NCI-H187 (cell line): ENCODE results near the gene REN.

Experiments used
- DNase-seq, 2 experiments: peaks; one replicate each; lab custom pipeline; 2025; lab: John Stamatoyannopoulos, UW

Gene REN

DNA sequence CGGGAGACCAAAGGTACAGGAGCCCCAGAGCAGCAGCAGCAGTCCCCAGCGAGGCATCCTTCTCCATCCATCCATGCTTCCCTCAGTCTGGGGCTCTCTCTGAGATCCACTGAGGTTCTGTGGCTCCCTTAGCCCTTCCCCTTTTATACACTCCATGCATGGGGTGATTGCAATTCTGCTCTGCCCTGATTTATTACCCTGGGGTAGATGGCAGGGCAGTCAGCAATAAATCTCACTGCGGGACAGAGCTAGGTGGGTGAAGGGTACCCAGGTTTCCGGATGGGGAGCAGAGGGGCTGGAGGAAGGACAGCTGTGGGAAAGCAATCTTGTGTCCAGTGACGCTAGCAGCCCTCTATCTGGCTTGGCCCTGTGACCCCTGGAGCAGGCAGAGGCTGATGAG lies at the start of gene REN:
TSS of gene REN (minus strand) at position 119 of the 400 bp plus-strand sequence. CDS start at position 75, 44 bp downstream.
- no peak for DNase-seq

DNA sequence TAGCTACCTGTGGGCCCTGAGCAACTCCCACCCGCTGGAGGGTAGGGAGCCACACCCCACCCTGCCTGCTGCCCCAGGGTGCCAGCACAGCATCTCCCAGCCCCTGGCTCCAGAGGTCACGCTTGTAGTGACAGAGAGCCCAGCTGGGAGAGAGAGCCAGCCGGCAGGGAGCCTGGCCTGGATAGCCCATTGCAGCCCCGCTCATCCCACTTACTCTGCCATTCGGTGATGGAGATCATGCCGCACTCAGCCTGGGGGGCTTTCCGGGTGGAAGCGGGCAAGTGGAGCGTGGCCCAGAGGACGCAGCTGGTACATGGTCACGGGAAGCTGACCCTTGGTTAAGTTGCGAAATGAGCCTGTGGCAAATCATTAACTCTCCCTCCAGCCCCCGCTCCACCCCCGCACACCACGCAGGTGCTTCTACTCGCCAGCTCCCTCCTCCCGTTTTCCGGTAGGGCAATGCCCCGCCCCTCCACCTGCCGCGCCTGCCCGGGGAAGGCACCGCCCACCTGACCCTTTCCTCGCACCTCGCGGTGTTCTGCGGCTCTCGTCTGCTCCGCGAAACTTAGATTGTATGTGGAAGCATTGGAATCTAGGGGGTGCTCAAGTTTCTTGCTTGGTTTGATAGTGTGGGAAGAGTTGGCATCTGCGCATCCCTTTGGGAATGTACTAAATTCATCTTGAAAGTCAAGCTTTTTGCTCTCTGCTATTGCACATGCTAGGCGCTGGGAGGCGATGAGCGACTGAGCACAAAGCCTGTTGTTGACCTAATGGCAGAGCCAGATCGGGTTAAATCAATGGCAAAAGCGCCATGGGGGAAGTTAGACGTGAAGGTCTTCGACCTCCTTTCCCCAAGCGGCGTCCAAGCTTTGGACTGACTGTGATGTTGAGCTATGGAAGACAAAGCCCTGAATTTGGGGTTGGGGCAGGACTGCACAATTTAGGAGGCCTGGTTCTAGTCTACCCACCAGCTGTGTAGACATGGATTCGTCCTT lies 47.8 kb upstream of the REN start, which contains the start of gene GOLT1A:
TSS of gene GOLT1A (minus strand) at position 321 of the 995 bp plus-strand sequence. CDS start at position 239, 82 bp downstream.
- peak; percentile 91 to 93 for DNase-seq

DNA sequence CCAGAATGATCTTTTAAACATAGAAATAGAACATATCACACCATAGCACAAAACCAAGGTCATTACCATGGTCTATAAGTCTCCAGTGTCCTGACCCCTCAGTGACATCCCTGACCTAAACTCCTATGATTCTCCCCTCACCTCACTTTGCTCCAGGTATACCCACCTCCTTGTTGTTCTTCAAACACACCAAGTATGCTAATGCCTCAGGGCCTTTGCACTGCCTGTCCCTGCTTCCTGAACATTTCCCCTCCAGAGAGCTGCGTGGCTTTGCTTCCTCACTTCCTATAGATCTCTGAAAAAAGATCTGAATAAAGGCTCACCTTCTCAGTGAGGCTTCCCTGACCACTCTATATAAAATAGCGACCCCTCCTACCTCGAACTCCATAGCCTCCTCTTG lies 46.6 kb upstream of the REN start:
- DNase-seq, result no peak

DNA sequence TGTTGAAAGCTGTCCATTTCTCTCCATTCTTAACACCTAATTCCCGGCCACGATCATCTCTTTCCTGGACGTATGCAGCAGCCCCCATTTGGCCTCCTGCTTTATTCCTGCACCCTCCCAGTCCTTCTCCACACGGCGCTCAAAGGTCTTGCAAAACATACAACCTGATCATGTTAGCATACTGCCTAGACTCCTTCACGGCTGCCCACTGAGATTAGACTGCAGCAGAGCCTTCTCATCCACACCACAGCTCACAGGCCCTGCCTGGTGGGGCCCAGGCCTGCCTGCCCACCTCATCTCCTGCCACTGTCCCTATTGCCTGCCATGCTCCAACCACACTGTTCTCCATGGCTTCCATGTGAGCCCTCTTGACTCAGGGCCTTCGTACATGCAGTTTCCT lies 44.9 kb upstream of the REN start:
- DNase-seq, result no peak

DNA sequence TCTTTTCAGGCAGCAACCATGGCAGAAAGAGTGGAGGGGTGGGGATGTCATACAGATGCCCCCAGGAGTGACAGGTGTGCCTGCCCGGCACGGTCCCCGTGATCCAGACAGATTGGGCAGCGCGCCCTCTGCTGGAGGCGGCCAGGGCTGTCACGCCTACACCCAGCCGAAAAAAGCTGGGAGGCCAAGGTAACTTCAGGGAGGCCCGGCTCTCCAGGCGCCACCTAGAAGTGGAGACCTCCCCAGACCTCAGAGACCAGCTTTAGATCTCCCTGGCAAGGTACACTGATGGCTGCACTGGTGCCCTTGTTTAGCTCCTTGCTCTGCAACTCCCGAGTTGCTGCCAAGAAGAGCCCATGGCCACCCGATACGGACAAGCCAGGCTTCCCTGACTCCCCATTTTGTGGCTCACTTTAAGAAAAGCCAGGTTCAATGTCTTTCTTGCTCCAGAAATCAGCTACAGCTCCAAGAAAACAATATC lies 41.0 kb upstream of the REN start:
- peak; percentile 42 to 55 for DNase-seq

DNA sequence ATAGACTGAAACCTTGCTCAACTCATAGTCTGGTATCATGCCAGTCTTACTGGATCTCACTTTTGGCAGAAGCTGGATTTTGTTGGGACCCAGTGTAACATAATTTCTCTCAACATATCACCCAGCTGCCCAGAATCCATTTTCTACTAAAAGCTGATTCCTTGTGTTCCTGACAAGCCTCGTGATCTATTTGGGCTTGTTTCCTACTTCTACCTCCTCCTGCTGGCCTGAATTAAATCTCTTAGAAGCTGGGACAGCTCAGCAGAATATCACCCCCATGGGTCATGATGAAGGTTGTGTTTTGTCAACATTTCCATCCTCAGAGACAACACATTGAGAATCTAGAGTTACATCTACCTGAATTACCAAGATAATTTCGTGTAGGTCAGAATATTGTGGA lies 40.0 kb upstream of the REN start:
- DNase-seq, result no peak

DNA sequence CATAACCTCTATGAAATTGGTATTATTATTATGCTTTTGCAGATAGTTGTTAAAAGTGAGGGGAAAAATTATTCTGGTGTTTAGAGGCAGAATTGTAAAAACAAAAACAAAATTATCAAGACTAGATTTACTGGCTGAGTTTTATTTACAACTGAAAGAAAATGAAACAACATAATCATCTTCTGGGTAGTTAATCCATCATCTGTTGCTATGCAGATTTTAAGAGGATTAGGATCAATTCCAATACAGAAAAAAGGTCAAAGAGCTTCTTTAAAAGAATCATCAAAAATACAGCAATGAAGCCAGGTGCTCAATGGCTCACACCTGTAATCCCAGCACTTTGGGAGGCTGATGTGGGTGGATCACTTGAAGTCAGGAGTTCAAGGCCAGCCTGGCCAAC lies 39.3 kb upstream of the REN start:
- DNase-seq, result no peak

DNA sequence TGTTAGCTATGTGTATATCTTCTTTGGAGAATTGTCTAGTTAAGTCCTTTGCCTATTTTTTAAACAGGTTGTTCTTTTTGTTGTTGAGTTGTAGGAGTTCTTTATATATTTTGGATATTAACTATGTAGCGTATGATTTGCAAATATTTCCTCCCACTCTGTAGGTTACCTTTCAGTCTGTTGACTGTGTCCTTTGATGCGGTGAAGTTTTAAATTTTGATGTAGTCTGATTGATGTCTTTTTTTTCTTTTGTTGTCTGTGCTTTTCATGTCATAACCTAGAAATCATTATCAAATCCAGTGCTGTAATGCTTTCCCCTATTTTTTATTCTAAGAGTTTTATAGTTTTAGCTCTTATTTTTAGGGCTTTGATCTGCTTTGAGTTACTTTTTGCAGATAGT lies 38.8 kb upstream of the REN start:
- DNase-seq, result no peak

DNA sequence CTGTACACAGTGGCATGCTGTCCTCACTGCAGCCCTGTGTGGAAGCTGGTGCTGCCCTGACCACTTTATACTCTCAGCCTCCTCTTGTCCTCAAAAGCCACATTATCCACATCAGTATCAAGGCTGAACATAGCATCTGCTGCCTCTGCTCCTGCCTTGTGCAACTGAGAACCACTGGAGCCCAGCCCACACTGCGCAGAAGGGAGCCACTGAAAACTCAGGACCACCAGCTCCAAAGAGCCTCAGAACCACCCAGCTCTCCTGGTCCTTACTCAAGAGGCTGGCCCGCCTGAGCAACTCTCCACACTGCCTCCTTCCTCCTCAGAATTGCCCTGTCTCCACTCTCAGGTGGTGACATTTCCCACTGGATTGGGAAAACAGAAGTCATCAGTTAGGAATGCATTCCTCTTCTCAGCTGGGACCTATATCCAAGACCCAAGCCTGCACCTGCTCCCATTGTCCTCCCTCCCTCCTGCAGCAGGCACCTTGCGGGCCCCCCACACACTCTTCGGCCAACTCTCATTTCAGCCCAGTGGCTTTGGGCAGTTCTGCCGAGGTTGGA lies 37.1 kb upstream of the REN start:
- no peak for DNase-seq

DNA sequence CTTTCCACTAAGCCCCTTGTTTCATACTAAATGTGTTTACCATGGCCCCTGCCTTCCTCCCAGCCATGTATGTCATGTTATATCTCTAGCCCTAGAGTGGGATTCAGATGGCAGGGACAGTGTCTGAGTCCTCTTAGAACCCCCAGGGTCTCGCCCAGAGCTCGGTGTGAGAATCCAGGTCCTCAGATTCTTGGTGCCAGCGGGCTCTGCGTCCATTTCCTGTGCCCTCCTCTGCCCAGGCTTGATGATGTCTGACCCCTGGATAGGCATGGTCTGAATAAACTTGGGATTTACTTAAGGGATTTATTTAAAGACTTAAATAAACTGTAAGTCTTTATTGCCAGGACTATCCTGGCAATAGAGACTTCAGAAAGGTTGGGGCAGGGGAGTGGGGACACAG lies 36.3 kb upstream of the REN start:
- no peak for DNase-seq

DNA sequence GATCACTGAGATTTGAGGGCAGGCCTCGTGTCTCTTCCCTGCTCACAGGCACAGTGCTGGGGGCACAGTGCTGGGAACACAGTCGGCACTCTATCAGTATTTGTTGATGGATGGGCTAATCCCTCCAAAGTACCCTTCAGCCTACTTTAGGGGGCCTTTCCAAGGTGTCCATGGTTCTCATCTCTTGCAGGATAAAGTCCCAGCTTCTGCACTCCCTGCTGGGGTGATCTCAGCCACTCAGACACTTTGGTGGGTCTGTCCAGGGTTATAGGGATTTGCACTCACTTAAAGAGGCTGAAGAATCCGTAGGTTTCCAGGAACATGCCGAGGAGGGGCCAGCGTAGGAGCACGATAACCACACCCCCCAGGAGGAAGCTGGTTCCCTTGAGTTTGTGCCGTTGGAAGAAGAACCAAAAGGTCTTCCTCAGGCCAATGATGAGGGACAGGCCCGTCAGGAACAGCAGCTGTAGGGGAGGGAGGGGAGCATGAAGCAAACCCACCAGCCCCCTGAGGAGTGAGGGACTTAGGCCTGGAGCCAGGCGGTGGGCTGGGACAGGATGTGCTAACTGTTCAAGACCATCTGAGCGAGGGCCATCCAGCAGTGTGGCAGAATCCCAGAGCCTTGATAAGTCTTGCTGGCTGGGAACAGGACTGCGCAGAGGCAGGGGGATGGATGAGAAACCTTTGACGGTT lies 35.4 kb upstream of the REN start:
- no peak for DNase-seq

DNA sequence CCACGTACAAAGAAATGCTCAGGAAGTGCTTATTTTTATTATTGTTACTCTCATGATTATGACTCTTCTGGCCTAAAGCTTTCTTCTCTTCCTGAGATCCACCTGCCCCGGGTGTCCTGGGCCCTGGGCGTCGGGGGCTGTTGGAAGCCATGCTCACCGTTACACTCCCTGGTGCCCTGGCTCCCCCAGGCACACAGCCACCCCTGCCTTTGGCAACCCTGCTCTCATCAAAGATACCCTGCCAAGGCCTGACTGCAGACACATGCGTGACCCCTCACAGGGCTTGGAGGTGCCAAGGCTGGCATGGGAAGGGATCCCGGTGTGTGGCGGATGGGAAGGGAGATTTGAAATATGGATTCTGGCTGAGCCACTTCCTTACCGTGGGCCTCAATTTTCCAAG lies 33.4 kb upstream of the REN start:
- DNase-seq, result no peak

DNA sequence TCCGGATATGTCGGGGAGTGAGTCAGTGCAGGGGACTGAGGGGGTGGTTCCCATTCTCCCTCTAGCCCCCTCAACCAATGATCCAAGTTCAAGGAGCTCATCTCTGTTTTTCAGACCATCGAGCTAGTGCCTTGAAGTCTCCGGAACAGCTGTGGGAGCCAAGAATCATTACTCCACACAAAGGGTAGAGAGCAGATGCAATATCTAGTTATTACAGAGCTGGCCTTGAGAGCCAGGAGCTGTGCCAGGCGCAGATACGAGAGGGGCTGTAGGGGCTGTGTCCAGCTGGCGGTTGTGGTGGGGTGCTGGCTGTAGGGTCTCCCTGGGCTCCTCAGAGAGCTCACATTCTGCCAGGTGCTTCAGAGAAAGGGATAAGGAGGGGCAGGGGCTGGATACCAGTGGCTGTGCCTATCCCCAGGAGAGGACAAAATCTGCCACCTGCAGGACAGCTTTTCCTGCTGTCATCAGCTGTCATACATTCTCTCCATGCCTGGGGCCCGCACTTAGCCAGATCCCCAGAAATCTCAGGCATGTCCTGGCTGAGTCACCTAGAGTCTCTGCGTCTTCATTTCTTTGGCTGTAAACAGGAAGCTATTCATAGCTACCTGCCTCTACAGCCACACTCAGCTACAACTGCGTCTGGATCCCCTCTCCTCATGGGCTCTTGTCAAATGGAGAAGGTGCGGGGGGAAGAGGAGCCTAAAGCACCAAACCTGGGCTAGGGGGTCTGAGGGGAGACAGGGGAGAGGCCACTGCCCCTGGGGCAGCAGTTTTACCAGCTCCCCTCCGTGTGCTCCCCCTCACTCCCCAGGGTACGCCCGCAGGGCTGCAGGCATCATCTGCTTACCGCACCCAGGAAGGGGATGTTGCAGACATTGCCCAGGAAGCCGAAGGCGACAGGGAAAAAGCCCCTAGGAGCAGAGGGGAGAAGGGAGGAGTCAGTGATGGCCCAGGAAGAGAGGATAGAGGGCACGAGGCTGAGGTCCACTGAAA lies 32.5 kb upstream of the REN start:
- no peak for DNase-seq

DNA sequence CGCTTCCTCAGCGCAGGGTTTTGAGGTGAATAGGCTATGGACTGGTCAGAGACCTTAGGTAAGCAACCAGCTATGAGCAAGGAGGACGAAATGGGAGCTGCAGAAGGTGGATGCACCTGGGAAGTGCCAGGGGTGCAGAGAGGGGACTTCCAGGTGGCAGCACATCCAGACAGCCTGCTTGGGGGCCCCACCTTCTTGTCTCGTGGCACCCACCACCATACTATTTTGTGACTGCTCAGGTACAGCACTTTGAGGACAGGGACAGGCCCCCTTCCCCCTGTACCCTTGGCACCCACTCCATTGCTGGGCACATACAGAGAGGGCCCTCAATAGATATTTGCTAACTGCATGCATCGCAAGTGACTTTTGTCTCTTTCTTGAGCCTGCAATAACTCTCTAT lies 30.9 kb upstream of the REN start:
- DNase-seq, result no peak

DNA sequence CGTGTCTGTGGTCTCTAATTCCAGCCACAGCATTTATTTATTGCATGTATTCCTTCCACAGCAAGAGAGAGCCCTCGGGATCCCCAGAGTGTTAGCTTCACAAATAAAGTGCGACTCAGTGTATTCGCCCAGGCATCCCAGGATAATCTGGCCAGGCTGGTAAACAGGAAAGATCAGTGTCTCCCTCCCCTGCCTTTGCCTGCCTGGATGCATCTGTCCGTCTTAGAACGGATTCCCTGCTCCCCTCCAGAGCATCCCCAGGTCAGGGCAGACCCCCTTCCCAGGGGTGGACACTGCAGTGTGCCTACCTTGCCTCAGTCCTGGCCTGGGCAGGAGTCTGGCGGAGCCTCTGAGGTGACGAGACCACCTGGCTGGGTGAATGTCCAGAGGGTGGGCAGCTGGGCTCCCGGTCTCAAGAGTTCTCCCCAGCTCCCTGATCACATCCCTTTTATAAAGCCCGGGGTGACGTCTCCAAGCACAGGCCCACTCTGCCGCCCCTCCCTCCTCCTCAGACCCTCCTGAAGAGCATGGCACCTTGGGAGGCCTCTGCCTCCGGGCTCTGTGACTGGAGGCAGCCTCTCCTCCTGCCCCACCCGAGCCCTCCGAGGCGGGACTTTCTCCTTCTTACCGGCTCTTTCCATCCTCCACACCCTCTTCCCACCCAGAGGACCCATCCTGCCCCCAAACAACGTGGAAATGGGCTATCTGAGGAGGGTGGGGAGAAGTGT lies 30.1 kb upstream of the REN start, which contains the start of gene KISS1:
TSS of gene KISS1 (minus strand) at position 424 of the 728 bp plus-strand sequence. CDS start 3,615 bp downstream, outside the sequence.
- no peak for DNase-seq

DNA sequence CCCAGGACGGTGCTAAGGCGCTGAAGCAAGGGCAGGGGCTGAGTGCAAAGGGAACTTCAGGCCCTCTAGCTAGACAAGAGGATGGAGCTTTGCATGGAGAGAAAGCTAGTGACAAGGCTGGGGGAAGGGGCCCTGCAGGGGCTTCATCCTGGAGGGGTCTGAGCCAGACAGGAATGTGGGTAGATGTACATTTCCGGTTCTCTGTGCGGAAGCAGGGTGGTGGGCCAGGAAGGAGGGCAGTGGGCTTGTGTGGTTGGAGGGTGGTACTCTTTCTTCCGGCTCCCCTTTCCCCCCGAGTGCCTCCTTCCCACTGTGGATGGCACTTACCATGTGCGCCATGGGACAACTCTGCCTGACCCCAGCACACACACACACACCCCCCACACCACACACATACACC lies 28.6 kb upstream of the REN start:
- no peak for DNase-seq

DNA sequence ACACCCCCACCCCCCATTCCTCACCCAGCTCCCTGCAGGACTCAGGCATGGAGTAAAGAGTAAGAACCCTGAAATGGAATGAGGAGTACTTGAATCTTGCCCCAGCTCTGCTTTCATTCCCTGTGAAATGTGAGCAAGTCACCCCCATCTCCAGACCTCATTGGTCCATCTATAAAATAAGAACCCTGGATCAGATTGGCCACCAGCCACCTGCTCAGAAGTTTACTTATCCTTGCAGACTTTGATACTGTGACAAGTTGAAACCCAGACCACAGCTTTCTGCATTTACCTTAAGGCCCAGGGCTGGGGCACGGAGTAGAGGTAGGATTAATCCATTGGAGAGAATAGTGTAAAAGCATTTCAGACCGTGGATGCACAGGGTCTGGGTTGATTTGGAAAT lies 27.9 kb upstream of the REN start:
- DNase-seq, result no peak

DNA sequence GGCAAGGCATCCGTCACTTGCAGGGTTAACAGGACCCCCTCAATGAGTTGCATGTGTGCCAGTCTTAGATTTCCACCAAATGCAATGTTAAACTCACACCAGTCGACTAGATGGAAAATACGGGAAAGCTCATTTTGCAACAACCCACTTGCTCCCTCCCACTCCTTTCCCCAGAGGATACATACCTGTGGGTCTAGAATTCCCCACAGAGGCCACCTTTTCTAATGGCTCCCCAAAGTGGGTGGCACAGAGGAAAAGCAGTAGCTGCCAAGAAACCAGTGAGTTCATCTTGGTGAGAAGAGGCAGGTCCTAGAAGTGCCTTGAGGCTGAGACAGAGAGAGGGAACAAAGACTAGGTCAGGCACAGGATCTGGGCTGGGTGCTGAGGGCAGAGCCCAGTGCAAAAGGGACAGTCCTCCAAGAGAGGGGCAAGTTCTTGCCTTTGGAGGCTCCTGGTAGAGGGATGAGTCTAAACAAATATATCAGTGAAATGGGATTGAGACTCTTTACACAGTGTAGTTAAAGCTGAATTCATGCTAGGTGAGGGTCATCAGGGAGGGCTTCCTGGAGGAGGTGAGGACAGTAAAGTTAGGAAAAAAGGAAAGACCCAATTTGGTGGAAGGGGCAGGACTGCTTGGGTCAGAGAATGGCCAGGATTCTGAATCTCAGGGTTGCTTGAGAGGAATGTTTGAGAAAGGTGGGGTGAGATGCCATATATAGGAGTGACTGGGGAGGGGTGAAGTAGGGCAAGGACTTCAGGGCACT lies 26.6 kb upstream of the REN start:
- DNase-seq, result no peak

DNA sequence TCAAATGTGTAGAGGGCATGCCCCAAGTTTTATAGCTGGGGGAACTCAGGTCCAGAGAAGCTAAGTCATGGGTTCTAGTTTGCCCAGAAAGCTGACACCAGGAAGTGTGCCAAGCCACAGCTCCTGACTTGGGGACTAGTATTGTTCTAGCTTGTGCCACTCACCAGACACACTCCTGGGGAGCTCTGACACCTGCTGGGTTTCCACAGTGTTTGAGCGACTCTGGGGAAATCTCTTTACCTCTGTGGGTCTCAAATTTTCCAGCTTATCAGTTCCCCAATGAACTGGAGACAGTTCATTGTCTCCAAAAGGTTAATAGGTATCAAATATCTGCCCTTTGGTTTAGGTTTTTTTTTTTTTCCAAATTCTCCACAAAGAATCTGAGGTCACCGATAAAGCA lies 25.9 kb upstream of the REN start:
- no peak for DNase-seq

DNA sequence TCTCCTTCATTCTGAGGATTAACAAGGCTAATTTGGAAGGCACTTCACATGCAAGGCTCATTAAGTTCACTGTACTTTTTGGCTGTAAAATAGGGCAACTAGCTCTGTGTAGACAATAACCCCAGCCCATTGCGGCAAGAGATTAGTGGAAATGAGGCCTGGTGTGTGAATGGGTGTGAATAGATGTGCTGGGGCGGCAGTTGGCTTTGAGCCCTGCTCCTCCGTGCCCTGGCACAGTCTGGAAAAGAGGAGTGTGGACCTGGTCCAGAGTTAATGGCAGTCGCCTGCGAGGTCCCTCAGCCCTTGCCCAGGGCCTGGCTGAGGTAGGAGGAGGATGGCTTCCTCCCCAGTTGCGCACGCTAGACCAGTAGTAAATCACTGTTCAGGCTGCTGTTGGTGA lies 25.3 kb upstream of the REN start:
- DNase-seq, result no peak
